ENCODE results near the gene GPC1.

Gene GPC1

DNA sequence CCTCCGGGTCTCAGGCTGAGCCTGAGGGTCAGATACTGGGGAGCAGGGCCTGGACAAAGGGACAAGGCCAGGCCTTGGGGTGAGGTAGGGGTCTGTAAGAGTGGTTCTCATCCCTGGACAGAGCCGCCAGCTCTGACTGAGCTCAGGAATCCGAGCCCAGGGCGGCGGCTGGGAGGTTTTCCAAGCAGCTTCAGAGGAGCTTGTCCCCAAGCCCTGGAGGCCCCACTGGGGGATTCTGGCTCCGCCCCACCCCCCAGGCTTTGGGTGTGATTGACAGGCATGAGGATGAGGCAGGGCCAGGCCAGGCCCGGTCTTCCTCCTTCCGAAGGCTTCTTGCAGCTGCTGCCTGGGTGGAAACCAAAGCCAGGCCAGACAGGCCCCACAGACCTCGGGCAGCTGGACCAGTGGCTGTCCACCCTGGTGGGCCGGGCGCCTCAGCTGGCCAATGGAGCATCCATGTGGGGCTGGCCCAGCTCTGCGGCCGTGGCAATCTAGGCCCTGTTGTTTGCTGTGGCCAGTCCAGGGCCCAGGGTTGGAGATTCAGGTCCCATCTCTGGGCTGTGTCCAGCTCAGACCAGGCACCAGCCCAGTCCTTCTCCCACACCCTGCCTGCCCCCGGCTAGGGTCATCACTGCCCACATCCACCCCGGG is 23.1 kb upstream of the GPC1 start:
- no peak for DNase-seq (ENCODE audit: low spot score)

DNA sequence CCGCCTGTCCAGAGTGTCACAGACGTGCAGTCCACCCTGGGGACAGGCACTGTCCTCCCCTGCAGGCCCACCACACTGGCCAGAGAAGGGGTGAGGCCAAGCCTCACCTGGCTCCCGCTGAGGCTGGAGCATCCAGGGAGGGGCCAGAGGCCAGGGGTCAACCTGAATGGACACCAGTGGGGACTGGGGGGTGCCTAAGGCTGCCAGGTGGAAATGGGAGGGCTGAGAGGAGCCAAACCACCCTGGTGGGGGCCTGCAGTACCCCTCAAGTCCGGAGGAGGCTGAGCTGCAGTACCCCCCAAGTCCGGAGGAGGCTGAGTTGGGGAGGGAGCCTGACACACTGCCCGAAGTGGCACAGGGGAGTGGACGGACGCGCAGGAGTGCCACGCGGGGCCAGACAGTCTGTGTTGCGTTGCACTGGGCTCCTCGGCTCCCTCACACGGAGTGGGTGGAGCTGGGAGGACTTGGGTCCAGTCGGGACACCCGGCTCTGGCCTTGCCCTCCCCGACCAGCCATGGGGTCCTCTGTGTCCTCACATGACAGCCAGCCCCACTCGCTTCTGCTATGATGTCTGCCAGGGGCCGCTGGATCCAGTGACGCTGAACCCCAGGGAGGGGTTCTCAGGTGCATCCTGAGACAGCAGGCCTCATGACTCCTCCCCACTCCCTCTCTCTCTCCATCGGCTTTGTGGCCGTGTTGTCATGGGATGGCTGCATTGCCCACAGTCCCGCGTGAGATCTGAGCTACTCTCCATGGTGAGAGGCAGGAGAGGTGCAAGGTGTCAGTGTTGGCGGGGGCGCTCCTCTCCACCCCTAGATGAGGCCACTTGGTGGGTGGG is 22.3 kb upstream of the GPC1 start:
- DNase-seq (ENCODE audit: low spot score): no peak

DNA sequence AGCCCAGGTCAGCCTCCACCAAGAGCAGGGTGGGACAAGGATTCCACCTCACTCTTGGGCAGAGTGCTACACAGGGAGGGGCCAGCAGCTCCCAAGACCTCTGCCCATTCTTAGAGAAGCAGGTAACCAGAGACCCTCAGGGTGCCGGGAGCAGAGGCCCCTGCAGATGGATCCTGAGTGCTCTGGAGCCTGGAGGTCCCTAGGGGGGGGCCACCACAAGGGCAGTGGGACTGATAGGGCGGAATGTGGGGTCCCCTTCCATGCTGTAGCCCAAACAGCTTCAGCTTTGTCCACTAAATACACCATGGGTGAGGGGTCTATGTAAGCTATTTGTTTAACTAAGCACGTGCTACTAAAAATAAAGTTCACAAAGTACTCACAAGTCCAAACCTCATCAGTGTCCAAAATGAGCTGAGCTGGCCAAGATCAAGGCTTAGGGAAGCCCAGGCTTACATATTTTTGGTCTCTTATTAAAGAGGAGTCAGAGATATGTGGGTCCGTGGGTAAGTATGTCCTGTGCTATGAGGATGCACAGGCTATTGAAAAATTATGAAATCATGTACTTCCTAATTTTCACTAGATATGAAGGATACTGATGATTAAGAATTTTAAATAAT is 21.5 kb upstream of the GPC1 start:
- no peak for DNase-seq (ENCODE audit: low spot score)

DNA sequence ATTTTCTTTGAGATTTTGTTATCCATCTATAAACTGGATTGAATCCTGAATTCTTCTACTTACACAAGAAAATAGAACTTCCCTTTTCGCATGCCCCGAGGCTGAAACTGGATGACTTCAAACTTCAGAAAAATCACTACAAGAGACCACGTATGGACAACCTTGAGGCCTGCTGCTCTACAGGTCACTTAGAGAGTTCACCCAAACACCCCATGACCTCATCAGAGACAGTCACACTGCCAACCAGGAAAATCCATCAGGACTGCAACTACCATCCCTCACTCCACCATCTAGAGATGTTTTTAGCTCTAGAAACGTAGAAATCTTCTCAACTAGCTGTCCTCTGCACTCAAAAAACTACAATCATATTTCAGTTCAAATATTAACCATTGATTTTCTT is 18.6 kb upstream of the GPC1 start:
- DNase-seq (ENCODE audit: low spot score): no peak

DNA sequence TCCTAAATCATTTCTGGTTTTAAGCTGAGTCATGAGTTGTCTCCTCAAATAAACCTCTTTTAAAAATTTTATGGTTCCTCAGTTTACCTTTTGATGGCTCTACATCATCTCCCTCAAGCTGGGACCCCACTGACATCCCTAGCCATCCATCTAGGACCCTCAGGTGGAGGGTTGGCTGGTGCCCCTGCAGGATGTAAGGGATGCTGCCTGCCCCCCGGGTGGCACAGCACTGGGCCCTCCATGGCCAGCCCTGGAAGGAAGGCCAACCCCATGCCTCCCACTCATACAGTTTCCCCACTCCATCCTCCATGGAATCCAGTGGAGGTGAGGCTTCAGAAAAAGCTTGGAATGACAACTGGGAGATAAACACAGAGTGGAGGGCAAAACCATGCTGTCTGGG is 17.2 kb upstream of the GPC1 start:
- DNase-seq (ENCODE audit: low spot score): no peak

DNA sequence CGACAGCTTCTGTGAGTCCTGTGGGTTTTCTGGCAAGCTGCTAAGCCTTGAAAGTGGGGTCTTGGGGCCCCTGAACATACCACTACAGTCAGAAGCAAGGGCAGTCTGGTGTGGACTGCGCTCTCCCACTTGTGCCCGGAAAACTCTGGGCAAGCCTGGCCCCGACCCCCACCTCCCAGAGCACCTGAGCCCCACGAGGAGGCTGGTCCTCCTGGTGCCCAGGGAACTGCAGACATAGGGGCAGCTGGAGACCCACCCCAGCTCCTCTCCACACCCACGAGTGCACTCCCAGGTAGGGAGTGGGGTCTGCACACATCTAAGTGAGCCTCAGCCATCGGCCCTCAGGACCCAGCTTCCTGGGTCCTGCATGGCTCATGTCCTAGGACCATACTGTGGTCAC is 16.2 kb upstream of the GPC1 start:
- no peak for DNase-seq (ENCODE audit: low spot score)

DNA sequence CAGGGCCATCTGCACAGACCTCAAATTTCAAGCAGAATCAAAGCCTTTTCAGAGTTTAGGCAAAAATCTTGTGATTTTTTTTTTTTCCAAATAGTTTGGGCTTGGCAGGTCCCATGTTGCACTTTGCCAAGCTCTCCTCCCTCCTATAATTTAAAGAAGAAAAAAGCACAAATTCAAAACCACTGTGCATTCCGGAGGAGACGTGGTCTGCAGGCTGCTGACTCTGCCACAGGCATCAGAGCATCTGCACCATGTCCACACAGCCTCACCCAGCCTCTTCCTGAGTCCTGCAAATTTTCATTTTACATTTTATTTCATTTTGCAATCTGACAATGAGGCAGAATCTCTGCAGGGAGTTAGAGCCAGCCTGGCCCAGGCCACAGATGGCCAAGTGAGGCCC is 15.7 kb upstream of the GPC1 start:
- no peak for DNase-seq (ENCODE audit: low spot score)

DNA sequence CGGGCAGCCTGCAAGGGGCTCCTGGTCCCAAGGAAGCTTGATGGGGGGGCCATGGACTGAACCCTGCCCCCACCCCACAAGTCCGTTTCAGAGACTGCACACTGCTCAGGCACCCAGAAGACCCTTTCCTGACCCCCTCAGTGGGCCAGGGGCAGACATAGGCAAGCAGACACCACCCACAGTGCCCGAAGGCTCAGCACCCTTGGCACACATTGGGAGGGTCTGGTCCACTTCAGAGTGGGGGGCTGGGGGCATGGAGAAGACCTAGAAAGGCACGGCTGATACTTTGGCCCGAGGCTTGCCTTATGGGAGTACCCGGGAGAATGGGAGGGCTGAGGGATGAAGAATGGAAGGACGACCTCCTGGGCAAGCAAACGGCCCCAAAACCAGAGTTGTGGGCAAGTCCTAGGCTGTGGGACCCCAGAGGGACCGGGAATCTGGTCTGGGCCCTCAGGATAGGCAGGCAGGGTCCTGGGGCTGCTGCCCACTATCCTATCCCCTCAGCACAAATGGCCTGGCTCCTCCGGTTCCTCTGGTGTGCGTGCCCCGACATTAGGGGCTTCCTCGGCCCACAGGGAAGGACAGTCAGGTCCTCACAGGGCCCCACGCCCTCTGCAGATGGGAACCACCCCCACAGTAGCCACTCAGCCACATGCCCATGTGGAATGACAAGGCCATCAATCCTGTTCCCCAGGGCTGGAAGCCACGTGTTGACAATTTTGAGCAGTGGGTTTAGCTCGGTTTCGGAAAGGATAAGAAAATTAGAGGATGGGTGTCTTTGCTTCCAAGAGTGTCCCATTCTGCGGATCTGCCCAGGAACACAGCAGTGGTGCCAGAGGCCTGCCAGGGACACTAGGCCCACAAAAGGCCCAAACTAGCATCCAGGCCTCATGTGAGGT is 15.0 kb upstream of the GPC1 start:
- no peak for DNase-seq (ENCODE audit: low spot score)

DNA sequence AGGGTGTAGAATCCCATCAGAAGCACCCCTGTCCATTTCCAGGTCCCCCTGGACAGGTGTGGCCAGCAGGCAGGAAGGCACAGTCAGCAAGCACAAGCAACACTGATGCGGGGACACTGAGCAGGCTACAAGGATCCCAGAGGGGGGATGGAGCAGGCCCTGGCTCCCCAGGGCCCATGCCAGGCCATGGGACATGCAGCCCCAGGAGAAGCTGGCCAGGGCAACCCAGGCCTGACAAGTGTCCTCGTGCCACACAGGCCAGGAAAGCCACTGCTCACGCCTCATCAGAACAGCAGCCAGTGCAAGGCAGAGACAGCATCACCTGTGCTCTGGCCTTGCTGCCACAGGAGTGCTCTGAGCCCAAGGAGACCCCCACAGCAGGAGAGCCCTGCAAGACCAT is 14.1 kb upstream of the GPC1 start:
- DNase-seq (ENCODE audit: low spot score): no peak

DNA sequence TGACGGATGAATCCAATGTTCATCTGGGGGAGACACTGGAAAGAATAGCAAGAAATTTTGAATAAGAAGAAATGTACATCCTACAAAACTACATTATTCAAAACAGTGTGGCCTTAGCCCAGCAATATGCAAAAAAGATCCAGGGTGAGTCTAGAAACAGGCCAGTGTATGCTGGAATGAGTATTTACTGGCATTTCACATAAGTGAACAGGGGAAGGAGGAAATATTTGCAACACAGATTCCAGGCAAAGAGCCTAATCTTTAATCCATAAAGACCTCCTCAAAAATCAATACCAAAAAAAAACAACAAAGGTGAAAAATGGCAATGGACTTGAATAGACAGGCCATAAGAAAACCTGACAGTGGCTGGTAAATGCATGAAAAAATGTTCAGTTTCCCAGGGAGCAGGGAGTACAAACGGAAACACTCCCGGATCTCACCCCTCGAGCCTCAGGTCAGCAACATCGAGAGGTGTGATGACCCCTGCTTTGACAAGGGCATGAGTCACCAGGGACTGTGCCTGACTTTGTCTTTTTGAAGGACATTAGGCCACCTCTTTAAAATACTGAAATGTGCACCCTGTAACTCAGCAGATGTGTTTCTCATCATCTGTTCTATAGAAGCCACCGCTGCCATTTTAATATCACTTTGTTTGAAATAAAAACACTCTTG is 12.7 kb upstream of the GPC1 start:
- DNase-seq (ENCODE audit: low spot score): no peak

DNA sequence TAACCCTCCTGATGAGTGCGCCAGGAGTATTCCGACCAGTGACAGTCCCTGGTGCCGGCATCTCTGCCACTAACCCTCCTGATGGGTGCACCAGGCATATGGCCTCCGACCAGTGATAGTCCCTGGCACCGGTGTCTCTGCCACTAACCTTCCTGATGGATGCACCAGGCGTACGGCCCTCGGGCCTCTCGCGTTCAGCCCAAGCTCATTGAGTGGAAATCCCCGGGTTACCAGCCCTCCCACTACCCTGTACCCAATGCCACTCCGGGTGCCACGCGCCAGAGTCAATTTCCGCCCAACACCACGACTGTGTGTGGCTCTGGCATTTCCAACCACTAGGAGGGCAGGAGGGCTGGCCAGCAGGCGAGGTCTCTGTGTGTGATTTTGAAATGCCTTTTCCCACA is 11.7 kb upstream of the GPC1 start:
- no peak for DNase-seq (ENCODE audit: low spot score)

DNA sequence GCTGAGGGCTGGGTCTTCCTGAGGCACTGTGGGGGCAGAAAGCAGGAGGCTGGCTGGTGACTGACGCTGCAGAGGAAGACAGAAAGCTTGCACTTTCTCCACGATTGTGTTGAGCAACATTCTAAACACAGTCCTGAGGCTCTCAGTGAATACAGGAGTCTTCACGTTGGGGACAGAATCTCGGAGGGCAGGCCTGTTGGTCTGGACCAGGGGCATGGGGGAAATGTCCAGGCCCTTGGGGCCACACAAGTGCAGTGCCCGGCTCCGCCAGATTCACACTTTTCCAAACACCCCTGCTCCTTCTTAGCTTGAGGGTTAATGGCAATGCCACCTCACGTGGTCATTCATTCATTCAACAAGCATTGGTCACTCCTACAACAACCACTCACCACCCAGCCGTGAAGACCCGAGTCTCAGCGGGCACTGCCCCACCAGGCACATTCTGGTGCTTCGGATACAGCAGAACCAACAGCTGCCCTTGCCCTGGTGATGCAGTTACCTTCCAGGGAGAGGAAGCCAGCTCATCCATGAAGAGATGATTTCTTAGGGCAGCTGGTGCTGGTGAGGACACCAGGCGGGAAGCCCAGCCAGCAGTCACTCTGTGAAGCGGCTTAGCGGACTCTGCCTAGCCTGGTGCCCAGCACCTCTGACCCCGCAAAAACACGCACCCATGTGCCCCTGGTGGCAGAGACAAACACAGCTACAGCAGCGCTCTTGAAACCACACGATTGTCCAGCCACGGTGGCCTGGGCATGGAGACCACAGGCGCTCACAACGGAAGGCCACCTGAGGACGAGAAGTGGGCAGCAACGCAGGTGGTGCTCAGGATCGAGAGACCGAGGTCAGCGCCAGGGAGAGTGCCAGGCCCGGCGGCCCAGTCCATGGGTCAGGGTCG is 10.9 kb upstream of the GPC1 start:
- no peak for DNase-seq (ENCODE audit: low spot score)

DNA sequence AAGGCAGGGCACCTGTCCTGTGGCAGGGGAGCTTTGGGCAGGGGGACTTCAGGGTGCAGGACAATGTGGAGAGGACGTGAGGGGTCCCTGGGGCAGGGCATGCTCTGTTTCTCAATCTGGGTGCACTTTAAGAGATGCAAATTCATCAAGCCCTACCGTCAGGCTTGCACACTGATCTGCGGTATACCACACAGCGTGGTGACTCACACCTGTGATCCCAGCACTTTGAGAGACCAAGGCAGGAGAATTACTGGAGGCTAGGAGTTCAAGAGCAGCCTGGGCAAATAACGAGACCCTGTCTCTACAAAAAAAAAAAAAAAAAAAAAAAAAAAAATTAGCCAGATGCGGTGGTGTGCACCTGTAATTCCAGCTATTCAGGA is 10.2 kb upstream of the GPC1 start:
- DNase-seq (ENCODE audit: low spot score): no peak

DNA sequence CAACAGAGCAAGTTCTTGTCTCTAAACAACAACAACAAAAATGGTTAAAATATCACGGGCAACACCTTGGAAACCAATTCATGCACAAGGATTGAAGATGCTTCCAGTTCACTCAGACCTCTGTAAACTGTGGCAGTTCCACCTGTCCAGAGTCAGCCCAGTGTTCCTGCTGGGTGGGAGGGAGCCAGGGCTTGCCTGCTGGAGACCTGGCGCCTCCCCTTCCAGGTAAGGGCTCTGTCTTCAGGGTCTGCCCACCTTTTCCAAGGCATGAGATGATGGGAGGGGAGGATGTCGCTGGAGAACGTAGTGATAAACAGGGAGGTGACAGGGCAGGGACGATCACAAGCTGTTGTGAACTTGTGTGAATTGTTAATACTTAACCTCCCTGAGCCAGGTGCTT is 9.8 kb upstream of the GPC1 start:
- no peak for DNase-seq (ENCODE audit: low spot score)

DNA sequence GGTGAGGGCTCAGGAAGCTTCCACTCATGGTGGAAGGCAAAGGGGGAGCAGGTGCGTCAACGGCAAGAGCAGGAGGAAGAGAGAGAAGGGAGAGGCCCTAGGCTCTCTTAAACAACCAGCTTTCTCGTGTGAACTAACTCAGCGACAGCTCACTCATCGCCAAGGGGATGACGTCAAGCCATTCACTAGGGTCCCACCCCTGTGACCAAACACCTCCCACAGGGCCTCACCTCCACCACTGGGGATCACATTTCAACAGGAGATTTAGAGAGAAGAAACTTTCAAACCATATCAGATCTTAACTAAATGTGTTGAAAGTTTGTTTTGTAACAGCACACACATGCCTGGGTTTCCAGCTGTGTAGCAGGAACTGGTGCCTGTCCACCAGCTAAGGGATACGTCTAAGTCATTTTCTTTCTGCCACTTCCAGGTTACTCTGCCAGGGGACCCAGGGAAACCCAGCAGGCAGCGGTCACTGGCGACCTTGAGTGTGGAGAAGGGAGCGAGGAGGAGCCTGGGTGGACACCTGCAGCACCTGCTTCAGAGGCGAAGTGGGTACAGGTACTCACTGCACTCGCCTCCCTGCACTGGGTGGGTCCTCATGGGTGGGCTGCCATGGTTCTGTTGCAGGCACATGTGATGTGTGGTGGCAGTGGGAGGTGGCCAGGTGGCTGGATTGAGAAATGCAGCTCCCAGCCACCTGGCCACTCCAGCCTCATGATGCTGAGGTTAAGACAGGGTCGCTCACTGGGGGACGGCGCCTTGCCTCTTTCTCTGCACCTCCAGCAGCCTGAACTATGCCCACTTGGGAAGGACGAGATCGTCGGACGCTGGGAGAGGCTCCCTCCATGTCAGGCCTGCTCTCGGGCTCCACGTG is 8.4 kb upstream of the GPC1 start:
- no peak for DNase-seq (ENCODE audit: low spot score)

DNA sequence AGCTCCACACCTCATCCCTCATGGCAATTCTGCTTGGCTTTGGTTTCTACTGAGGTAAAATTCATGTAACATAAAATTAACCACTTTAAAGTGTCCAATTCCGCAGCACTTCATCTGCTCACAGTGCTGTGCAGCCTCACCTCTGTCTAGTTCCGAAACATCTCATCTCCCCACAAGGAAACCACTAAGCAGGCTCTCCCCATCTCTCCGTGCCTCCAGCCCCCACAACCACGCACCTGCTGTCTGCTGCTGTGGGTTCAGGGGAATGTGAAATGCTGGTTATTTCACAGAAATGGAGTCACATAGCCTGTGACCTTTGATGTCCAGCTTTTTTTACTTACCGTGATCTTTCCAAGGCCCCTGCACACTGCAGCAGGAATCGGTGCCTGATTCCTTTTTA is 7.7 kb upstream of the GPC1 start:
- no peak for DNase-seq (ENCODE audit: low spot score)

DNA sequence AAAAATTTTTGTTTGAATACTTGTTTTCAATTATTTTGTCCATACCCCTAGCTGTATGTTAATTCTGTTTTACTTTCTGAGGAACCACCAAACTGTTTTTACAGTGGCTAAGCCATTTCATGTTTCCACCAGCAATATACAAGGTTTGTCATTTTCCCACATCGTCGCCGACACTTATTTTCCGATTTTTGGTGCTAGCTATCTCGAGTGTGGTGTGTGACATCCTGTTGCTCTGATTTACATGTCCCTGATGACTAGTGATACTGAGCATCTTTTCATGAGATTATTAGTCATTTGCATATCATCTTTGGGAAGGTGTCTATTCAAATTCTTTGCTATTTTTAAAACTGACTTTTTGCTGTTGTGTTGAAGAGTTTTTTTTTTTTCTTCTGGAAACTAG is 7.2 kb upstream of the GPC1 start:
- DNase-seq (ENCODE audit: low spot score): no peak

DNA sequence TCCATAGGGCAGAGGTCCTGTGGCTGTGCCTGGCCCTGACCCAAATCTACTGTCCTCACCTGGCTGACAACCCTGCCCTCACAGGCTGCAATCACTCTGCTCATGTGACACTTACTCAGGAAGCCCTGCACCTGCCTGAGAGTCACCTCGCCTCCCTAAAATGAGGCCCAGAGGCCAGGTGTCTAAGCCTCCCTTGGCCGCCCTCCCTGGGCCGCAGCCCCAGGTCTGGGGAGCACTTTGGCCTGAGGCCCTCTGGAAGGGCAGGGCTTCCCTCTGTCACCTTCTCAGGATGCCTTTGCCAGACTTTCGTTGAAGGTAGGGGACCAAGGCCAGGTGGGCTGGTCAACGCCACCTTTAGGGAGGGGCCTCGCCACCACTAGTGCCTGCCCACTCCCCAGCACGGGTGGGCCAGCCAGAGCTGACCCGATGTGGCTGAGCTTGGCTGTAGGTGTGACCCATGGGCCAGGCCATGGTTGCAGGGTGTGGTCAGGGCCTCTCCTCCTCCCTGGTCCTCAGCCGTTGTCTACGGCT is 6.1 kb upstream of the GPC1 start:
- DNase-seq (ENCODE audit: low spot score): no peak

DNA sequence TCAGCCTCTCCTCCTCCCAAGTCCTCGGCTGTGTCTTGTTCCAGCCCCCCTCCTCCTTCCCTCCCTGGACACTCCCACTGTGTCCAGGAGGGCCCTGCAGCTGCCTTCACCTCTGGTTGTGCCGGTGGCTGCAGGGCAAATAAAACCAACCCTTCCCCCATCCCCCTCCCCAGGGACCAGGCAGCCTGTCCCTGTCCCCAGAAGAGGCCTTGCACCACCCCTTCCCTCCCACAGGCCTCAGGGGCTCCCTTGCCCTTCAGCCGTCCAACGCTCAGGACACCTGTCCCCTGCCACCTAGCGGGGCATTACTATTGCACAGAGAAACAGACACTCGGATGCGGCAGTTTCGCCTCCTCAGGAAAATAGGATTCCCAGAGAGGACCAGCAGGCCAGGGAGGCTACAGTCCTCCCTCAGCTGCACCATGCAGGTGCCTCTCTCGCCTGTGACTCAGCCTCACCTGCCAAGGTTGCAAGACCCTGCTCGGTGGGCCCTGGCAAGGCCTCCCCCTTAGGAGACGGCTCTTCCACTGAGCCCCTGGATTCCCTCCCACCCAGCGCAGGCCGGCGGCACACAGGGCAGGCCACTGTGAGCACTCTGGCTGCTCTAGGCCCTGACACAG is 5.5 kb upstream of the GPC1 start:
- DNase-seq (ENCODE audit: low spot score): no peak

All from germinal center (tissue), 1 donor.